Endothelial cell of umbilical vein (primary cell): Measurements from ENCODE around the gene ZNF407.

Experiments used
- EZH2 ChIP-seq: IDR thresholded peaks from 2 replicates; pipeline ENCODE4 v1.6.1; 2012; ENCODE audit warnings: borderline replicate concordance, low read depth, mild to moderate bottlenecking, moderate library complexity, low read length, inconsistent platforms; ENCODE audit not compliant: severe bottlenecking
- POLR2A ChIP-seq: IDR thresholded peaks from 2 replicates; pipeline ENCODE4 v1.6.1; 2012; ENCODE audit warnings: low read depth, mild to moderate bottlenecking, control low read depth, low read length
- POLR2AphosphoS5 ChIP-seq: IDR thresholded peaks from 2 replicates; pipeline ENCODE4 v1.6.1; 2012; ENCODE audit warnings: low read depth, mild to moderate bottlenecking, control low read depth, low read length, moderate library complexity; ENCODE audit not compliant: insufficient read depth
- TF ChIP-seq, protein P1 (sequence below), 2 donors: IDR thresholded peaks; 1 replicate in 1 of 2; 2 replicates in 1 of 2; pipeline ENCODE4 v1.5.1; 2011; ENCODE audit warnings: low read length in 2 of 2, mild to moderate bottlenecking in 2 of 2, moderate library complexity in 2 of 2, control low read depth in 1 of 2, inconsistent platforms in 1 of 2, low read depth in 1 of 2; ENCODE audit not compliant: insufficient read depth in 1 of 2; ENCODE audit errors: extremely low read depth in 1 of 2

DNA sequence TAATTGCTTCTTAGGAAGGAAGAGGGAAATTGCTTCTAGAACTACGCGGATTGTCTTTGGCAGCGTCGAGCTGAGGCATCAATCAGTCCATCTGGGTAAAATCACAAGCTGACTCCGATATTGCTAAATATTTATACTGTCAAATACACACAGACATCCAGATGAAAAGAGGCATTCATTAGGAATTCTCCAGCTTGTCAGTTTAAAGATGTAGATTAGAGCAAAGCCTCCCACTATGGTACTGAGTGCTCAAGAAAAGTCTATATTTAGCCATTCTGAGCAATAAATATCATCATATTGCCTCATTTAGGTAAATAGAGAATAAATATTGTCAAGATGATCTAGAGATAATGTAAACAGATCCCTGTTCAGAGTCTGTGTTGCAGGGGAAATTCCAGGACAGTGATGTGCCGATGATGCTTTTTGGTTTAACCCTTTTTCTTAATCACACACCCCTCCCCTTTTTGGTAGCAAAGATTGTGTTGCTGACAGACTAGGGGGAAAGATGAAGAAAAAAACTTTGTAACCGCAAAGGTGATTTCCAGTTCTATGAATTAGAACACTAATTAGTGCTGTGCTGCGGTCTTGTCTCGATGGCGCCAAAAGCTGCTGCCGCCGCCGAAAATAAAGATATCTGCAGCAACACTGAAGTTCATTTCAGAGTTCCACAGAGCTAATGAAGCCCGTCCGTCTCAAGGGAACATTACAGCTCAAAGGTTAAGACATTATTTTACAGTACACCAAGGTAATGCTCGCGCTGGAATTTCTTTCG is 439.4 kb downstream of the ZNF407 start:
- no peak for TF ChIP-seq EZH2
- TF ChIP-seq, protein P1, sequence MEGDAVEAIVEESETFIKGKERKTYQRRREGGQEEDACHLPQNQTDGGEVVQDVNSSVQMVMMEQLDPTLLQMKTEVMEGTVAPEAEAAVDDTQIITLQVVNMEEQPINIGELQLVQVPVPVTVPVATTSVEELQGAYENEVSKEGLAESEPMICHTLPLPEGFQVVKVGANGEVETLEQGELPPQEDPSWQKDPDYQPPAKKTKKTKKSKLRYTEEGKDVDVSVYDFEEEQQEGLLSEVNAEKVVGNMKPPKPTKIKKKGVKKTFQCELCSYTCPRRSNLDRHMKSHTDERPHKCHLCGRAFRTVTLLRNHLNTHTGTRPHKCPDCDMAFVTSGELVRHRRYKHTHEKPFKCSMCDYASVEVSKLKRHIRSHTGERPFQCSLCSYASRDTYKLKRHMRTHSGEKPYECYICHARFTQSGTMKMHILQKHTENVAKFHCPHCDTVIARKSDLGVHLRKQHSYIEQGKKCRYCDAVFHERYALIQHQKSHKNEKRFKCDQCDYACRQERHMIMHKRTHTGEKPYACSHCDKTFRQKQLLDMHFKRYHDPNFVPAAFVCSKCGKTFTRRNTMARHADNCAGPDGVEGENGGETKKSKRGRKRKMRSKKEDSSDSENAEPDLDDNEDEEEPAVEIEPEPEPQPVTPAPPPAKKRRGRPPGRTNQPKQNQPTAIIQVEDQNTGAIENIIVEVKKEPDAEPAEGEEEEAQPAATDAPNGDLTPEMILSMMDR (IDR thresholded peaks at IDR 0.05; ENCODE audit: extremely low read depth in 1 of 2, insufficient read depth in 1 of 2, low read depth in 1 of 2, low read length in 2 of 2): no peak
- TF ChIP-seq POLR2AphosphoS5: no peak
- no peak for TF ChIP-seq POLR2A
